ENCODE measurements around the gene PIAS1. TPM values are rescaled to one million over a fixed set of nuclear protein-coding genes. Genes with fewer than 3 reads are reported as not detected.
A peak's percentile ranks its signal among the peaks of the same experiment; 100 is the strongest.
"Not testable (repeated sequence)": the region's sequence is repeated elsewhere in the genome, so short reads cannot be mapped to it uniquely, and the experiment has no call there.

PIAS1 gene
- total RNA-seq, 1 donor from 2014 or later, result 18.7 TPM

DNA sequence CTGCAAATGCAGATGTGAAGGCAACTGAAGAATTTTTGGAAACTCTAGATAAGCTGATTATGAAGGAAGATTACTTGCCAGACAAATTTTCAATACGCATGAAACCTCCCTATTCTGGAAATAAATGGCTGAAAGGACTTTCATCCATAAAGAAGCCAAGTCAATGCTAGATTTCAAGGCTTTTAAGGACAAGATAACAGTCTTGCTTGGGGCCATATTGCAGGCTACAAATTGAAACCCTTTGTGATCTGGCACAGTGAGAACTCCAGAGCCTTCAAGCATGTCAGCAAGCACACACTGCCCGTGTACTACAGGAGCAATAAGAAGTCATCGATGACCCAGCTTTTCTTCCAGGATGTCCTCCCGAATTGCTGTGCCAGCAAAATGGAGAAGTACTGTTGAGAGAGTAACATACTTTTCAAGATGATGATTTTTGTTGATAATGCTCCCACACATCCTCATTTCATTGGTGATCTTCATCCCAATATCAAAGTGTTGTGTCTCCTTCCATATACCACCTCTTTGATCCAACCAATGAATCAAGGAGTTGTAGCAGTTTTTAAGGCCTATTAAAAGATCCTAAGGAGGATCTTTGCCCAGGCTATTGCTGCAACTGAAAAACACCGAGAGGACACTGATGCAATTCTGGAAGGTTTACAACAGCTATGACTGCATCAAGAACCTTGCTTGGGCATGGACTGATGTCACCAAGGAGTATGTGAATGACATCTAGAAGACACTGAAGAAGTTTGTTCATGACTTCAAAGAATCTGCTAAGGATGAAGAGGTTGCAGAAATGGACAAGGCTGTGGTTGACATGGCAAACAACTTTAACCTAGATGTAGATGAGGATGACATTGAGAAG, 130.7 kb downstream of the PIAS1 start:
- DNase-seq, result no peak

- DNase-seq, result no peak
These were observed 132.7 kb downstream of the PIAS1 start for GRCh38 chr15:68186671-68187397.

DNA sequence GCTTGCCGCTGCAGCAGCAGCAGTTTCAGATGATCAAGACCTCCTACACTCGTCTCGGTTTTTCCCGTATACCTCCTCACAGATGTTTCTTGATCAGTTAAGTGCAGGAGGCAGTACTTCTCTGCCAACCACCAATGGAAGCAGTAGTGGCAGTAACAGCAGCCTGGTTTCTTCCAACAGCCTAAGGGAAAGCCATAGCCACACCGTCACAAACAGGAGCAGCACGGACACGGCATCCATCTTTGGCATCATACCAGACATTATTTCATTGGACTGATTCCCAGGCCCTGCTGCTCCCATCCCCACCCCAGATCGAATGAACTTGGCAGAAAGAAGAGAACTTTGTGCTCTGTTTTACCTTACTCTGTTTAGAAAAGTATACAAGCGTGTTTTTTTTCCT, 133.4 kb downstream of the PIAS1 start:
- DNase-seq, result peak; percentile 25

DNA sequence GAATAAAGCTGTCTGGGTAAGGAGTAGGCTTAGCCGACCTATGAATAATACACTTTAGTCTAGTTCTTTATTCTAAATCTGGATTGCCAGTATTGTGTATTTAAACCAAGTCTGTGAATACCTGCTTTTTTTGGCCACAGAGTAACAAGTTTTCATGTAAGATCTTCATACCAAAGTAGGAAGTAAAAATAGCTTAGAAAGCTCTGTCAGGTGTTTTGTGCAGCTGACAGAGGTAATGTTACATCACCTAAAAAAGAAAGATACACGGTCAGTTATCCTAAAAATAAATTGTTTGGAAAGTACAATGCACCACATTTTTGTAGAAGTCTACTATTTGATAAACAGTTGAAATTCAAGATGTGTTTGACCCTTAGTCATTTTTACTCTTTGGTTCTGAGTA, 134.5 kb downstream of the PIAS1 start:
- no peak for DNase-seq

DNA sequence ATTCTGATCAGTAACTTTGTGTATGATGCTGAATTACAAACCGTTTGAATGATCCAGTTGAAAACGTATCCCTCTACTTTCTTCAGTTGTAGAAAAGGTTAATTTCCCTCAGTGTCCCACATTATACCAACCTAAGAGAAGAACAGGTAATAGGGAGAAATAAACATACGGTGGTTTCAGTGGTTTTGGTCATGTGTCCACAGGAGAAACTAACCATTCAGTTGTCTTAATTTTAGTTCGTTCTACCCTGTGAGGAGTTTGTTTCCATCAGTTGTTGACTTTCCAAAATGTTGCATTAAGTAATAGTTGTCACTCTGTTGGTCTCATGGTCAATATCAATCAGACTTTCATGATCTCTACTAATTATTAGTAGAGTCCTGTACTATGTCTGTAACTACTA, 135.9 kb downstream of the PIAS1 start:
- DNase-seq, result no peak

GRCh38 chr15:68191555-68191954, 137.4 kb downstream of the PIAS1 start:
- DNase-seq, result no peak

DNA sequence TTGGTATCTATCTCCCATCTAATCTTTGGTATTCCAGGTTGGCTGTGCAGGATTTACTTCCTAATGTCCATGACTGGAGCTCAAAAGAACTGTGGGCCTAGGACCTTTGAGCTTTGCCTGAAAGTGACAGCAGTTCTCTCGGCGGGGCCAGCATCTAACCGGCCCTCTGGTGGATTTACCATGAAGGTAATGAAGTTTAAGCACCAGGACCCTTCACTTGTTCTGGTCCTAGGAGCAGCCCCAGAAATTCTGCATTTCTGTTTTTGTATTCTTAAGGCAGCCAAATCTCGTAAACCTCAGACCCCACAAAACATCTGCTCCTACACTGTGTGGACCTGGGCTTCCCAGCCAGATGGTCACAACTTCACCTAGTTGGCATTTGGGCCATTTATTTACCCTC, 138.0 kb downstream of the PIAS1 start:
- no peak for DNase-seq

GRCh38 chr15:68192804-68193486, 138.8 kb downstream of the PIAS1 start:
- DNase-seq, result no peak

DNA sequence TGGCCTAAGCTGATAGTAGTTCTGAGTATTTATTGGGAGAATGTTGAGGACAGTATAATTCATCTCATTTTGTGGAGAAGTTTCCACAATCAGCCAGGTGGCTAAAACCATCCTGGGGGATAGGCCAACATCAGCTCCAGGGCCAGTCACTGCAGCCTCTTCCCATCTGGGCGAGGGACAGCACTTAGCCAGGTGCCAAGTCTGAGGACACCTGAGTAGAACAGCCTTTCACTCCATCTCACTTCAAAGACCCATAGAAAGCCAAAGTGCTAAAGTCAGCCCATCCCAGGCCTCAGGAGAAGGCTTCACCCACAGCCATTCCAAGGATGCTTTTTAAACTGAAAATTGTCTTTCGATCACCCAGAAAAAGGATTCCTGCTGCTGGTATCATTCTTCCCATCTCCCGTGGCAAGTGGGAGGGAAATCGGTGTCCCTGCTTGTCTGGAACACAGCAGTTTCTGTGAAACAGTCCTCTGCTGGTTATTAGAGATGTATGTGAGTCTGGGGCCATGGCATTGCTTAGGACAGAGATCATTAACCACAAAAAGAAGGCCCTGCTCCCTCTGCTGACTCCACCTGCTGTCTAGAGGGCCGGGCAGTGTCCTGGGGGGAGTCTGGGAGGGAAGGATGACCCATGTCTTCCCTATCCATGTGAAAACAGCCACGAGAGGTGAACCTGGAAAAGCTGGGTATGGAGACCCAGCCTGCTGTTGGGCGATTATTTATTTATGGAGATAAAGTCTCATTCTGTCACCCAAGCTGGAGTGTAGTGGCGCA, 141.4 kb downstream of the PIAS1 start:
- DNase-seq, result no peak

DNA sequence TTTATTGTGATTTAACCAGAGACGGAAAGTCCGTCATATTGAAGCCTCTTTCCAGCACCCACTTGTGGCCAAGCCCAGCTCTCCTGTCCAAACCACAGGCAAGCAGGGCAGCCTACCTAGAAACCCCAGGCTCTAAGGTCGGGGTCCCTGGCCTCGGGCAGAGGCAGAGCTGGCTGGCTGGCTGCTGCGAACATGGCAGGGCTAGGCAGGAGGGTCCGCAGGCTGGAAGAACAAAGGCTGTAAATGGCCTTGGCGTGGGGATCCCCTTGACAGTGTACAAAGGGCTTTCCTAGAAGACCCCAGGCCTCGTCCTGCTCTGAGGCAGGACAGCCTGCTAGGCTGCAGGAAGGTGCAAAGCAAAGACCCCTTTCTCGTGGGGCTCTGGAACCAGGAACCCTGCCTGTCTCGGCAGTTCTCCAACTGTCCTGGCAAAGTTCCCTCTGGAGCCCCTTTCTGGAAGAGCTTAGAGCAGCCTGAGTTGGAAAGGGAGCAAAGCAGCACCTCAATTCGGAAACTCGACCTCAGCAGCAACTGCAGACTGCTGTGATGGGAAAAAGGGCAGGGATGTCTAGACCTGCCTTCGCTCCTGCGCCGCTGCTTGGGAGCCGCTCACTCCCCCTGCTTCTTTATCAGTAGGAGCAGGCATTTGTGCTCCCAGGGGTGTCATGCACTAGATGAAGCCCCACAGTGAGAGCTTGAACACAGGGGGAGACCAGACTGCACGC, 142.5 kb downstream of the PIAS1 start:
- no peak for DNase-seq

DNA sequence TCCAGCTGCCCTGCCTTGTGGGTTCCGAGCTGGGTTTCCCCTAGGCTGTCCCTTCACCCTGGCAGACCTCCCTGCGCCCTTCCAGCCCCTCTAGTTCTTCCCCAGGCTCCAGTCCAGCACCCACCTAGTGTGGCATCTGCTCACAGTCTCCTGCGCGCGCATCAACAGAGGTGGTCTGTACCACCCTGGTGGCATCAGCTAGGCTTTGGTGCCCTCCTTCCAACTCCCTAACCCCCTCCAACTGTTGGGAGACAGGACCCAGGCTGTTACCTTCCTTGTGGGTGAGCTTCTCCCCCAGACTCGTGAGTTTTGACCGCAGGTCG, 143.0 kb downstream of the PIAS1 start:
- no peak for DNase-seq

DNA sequence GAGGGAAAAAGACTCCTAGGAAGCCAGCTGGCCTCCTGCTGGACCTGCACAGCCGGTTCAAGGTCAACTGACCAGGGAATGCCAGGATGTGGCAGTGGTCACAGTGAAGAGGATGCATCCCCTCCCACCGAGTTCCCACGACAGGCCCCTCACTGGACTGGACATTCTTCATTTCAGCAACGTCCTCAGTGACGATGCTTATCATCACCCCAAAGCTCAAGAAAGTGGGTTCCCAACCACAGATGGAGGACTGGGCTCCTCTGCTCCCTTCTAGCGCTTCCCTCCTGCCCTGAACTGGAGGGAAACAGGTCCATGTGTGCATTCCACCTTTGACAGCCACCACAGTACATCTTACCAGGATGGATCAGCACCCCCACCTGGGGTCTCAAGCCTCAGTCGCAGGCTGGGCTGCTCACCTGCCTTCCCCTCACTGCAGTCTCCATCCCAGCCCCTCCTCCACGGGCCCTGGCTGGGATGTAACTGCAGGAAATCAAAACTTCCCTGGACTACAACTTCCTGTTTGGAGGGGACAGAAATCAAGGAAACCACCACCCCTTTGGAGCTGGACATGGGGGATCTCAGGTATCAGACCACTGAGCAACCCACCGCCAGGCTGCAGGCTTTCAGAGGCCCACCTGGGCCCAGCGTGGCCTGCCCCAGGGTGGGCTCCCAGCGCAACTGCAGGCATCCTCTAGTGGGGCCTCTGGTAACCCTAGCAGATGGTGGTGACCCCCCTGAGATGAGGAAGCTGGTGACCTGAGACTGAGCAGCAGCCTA, 143.7 kb downstream of the PIAS1 start:
- DNase-seq, result no peak

DNA sequence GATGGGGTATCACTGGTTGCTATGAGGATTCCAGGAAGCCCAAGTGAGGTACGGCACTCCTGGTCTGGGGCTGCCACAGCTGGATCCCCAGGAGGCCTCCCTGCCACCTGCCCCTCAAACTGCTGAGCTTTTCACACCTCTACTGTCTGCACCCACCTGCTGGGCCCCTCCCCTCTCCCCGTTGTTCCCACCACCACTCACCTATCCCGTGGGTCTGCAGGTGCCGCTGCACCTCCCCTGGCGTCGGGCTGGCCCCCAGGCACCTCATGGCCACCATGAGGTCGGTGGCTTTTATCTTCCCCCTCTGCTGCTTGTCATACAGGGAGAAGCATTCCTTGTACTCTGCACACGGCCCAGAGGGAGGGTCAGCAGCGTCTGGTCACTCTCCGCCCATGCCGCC, 145.2 kb downstream of the PIAS1 start:
- no peak for DNase-seq

- no peak for DNase-seq
These were observed 146.1 kb downstream of the PIAS1 start for GRCh38 chr15:68200016-68200861.

- DNase-seq, result no peak
These were observed 147.2 kb downstream of the PIAS1 start for GRCh38 chr15:68201153-68201878.

DNA sequence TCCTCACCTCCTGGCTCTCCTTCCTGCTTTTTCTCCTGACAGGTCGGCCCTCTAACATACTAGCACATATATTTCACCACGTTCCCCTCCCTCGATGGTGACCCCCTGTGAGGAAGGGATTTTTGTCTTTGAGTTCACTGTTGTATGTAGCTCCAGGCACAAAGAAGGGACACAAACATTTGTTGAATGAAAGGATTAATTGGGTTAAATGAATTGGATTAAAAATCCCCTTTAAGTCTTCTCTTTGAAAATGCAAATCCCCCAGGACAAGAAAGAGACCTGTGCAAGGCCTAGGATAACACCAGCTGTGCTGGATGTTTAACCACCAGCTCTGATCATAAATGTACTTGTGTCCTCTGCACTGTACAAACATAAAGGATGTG, 147.8 kb downstream of the PIAS1 start:
- DNase-seq, result no peak

DNA sequence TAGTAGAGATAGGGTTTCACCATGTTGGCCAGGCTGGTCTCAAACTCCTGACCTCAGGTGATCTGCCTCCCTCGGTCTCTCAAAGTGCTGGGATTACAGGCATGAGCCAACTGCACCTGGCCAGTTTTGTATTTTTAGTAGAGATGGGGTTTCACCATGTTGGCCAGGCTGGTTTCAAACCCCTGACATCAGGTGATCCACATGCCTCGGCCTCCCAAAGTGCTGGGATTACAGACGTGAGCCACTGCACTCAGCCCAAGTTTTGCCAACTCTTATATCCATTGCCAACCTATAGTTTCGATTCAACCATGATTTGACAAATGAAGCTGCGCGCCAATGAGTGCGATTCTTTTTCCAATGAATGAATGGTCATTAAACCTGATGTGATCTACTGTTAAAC, 148.9 kb downstream of the PIAS1 start:
- not testable (repeated sequence) for DNase-seq

DNA sequence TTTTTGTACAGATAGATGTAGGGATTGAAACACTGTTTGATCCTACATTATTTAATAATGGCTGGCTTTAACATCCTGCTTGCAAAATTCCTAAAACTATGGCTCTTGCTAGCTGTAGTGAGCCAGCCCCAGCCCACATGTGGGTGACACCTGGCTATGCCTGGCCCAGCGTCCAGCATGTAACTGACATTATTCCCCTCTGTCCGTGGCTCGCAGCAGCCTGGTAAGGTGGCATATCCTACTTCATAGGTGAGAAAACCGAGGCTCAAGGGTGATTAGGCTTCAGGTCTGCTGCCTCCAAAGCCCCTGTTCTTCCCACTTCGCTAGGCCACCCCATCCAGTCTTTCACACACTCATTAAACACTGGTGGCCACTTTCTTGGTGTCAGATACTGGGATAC, 149.4 kb downstream of the PIAS1 start:
- no peak for DNase-seq

DNA sequence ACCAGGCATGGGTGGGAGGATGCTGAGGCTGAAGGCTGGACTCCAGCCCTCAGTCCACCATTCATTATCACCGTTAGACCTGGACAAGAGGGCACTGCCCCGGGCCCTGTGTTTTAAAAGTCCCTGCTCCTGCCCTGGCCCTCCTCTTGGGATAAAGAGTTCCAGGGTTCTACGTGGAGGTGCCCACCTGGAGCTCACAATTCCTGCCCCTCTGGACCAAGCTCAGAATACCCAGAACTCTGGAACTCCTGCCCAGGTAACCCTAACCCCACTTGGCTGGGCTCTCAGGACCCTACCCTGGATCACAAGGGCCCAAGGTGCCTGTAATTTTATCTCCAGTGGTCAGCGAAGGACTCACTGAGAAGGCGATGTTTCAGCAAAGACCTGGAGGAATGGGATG, 149.8 kb downstream of the PIAS1 start:
- DNase-seq, result no peak

- no peak for DNase-seq
These were observed 150.2 kb downstream of the PIAS1 start for GRCh38 chr15:68204361-68204760.

Measured in dermis blood vessel endothelial cell (primary cell).